OCI-LY1 (cell line): ENCODE results near the gene ITPK1.

Source experiments
- CTCF ChIP-seq: fragments of 200-600 bp; sonication (generic), shearing (Covaris generic); IDR thresholded peaks from 2 replicates; pipeline ENCODE4 v1.5.1; 2017; ENCODE audit warnings: mild to moderate bottlenecking, antibody characterized with exemption, low read length, moderate library complexity, mixed read lengths
- EZH2 ChIP-seq: fragments of 200-600 bp; sonication (generic), shearing (Covaris generic); IDR thresholded peaks from 2 replicates; pipeline ENCODE4 v1.8.0; 2017; ENCODE audit warnings: borderline replicate concordance, mixed run types, mild to moderate bottlenecking, antibody characterized with exemption, low read length, moderate library complexity, mixed read lengths

GRCh38 chr14:93050761-93051160, 65.0 kb downstream of the ITPK1 start:
- TF ChIP-seq EZH2 = no peak
- no peak for TF ChIP-seq CTCF
